GM12878 (cell line): Measurements from ENCODE around the gene TMEM174. TPM values are rescaled to one million over a fixed set of nuclear protein-coding genes. Genes with fewer than 3 reads are reported as not detected.
"Not testable (repeated sequence)": the region's sequence is repeated elsewhere in the genome, so short reads cannot be mapped to it uniquely, and the experiment has no call there.

Source experiments
- ATAC-seq: fragments of 200-7000 bp; cut with Tn5 transposase; 3 replicates; pipeline ENCODE4 v1.9.1; 2020; ENCODE audit warnings: mild to moderate bottlenecking, moderate library complexity
- BruUV-seq: library from RNA; stranded (reverse); fragments of 400-500 nt; replicated peaks from 2 replicates; lab custom pipeline; 2021; lab: Mats Ljungman, UMichigan
- CTCF ChIA-PET: fragments of 300-600 bp; sonication (Branson Sonifier 250); formaldehyde crosslinking; extraction: SDS; loops from one replicate; lab custom pipeline; 2021; ENCODE audit warnings: inconsistent platforms; lab: Yijun Ruan, JAX
- POLR2A ChIA-PET: fragments of 350-600 bp; formaldehyde crosslinking; extraction: SDS; loops from one replicate; lab custom pipeline; 2021; ENCODE audit warnings: inconsistent platforms; lab: Charles Lee
- RAD21 ChIA-PET: fragments of 300-600 bp; sonication (Branson Sonifier 250); formaldehyde crosslinking; loops from one replicate; lab custom pipeline; 2023; ENCODE audit warnings: antibody characterized with exemption; ENCODE audit not compliant: unreplicated experiment; lab: Charles Lee
- SMC1A ChIA-PET: fragments of 300-600 bp; sonication (Branson Sonifier 250); formaldehyde crosslinking; loops from one replicate; lab custom pipeline; 2023; ENCODE audit not compliant: unreplicated experiment, uncharacterized antibody; lab: Charles Lee
- DNase-seq: peaks from one replicate; pipeline ENCODE4 v3.0.0-alpha.2; 2011; ENCODE audit warnings: low read depth, low spot score
- FAIRE-seq: peaks from 3 replicates; lab custom pipeline; 2011; peaks lifted over from hg19 to GRCh38; lab: Jason Lieb, UNC
- H2AFZ ChIP-seq: 2 replicates; pipeline ENCODE4 v1.6.0; 2011; ENCODE audit warnings: low read depth, low read length, control low read depth; ENCODE audit not compliant: control insufficient read depth
- H3K27ac ChIP-seq: 2 replicates; pipeline ENCODE4 v1.5.1; 2011; ENCODE audit warnings: control low read depth; ENCODE audit not compliant: control insufficient read depth, insufficient read depth
- H3K27me3 ChIP-seq, 2 experiments: replicated peaks in 1 of 2; 2 replicates each; pipeline versions ENCODE4 v1.6.0 to v1.6.1; 2011; ENCODE audit warnings: low read length in 1 of 2; ENCODE audit not compliant: control insufficient read depth in 2 of 2, insufficient read depth in 2 of 2
- H3K36me3 ChIP-seq, 2 experiments: 2 replicates each; pipeline ENCODE4 v1.5.1; 2011; ENCODE audit warnings: low read length in 1 of 2; ENCODE audit not compliant: control insufficient read depth in 2 of 2, insufficient read depth in 2 of 2
- H3K4me1 ChIP-seq: 2 replicates; pipeline ENCODE4 v1.6.1; 2011; ENCODE audit warnings: mild to moderate bottlenecking, low read length, moderate library complexity, mixed read lengths; ENCODE audit not compliant: control insufficient read depth, insufficient read depth
- H3K4me2 ChIP-seq: 2 replicates; pipeline ENCODE4 v1.6.0; 2011; ENCODE audit warnings: control low read depth; ENCODE audit not compliant: control insufficient read depth, insufficient read depth
- H3K4me3 ChIP-seq: fragments of 200-600 bp; sonication (generic); 2 replicates; pipeline ENCODE4 v1.5.1; 2016
- H3K79me2 ChIP-seq: 2 replicates; pipeline ENCODE4 v1.6.0; 2011; ENCODE audit warnings: low read length; ENCODE audit not compliant: control insufficient read depth, insufficient read depth
- H3K9ac ChIP-seq: 2 replicates; pipeline ENCODE4 v1.8.0; 2011; ENCODE audit warnings: low read length, control low read depth, mixed read lengths; ENCODE audit not compliant: control insufficient read depth, insufficient read depth
- H3K9me3 ChIP-seq: replicated peaks from 3 replicates; pipeline ENCODE4 v1.5.1; 2011; ENCODE audit warnings: mild to moderate bottlenecking, low read length; ENCODE audit not compliant: control insufficient read depth, insufficient read depth
- H4K20me1 ChIP-seq: 2 replicates; pipeline ENCODE4 v1.6.0; 2011; ENCODE audit not compliant: control insufficient read depth, insufficient read depth
- CREM ChIP-seq: IDR thresholded peaks from 2 replicates; pipeline ENCODE4 v1.6.1; 2014; ENCODE audit warnings: antibody characterized with exemption, low read depth
- EGR1 ChIP-seq, 2 experiments: IDR thresholded peaks; 1 replicate in 1 of 2; 2 replicates in 1 of 2; pipeline ENCODE4 v1.6.1; 2011 to 2012; ENCODE audit warnings: low read depth in 2 of 2, low read length in 2 of 2, borderline replicate concordance in 1 of 2, mild to moderate bottlenecking in 1 of 2, moderate library complexity in 1 of 2
- HDAC6 ChIP-seq: fragments of 200-600 bp; sonication (generic); IDR thresholded peaks from one replicate; pipeline ENCODE4 v1.8.0; 2017; ENCODE audit warnings: antibody characterized with exemption; ENCODE audit not compliant: unreplicated experiment
- MYB ChIP-seq: fragments of 150-350 bp; IDR thresholded peaks from 2 replicates; pipeline ENCODE4 v1.6.1; 2014; ENCODE audit warnings: mild to moderate bottlenecking, low read depth, low read length, borderline replicate concordance
- NR2C1 ChIP-seq: fragments of 450-650 bp; IDR thresholded peaks from 2 replicates; pipeline ENCODE4 v1.6.1; 2017; ENCODE audit warnings: antibody characterized with exemption, mild to moderate bottlenecking, moderate library complexity
- PML ChIP-seq: IDR thresholded peaks from 2 replicates; pipeline ENCODE4 v1.6.1; 2012; ENCODE audit warnings: low read length, inconsistent platforms
- SPI1 ChIP-seq: IDR thresholded peaks from 2 replicates; pipeline ENCODE4 v1.6.1; 2011; ENCODE audit warnings: low read depth, mild to moderate bottlenecking, low read length, moderate library complexity, borderline replicate concordance; ENCODE audit not compliant: insufficient read depth
- ZNF207 ChIP-seq: fragments of 450-650 bp; IDR thresholded peaks from 2 replicates; pipeline ENCODE4 v1.6.1; 2014; ENCODE audit warnings: antibody characterized with exemption, mild to moderate bottlenecking, borderline replicate concordance
- WGBS: methylation state at CpG from one replicate; pipeline ENCODE4 v1.1.6; 2016; ENCODE audit warnings: low lambda C conversion rate; ENCODE audit not compliant: insufficient replicate concordance, insufficient coverage; ENCODE audit errors: missing lambda C conversion rate; 5-methylcytosine and 5-hydroxymethylcytosine counted together
- in situ Hi-C: fragments of 300-500 bp; cut with MboI; formaldehyde crosslinking; loops from 9 replicates; pipeline ENCODE4 v1.14.3; 2018; ENCODE audit warnings: mixed read lengths
- intact Hi-C: fragments of 100-400 bp; cut with micrococcal nuclease; formaldehyde crosslinking; loops from one replicate; pipeline ENCODE4 v1.14.2; 2022; ENCODE audit not compliant: unreplicated experiment
- polyA plus RNA-seq, 11 experiments: library from polyadenylated mRNA; depleted of rRNA in 4 of 11; unstranded in 6 of 11; stranded (reverse) in 5 of 11; fragments of >200 nt; fragmentation: Nextera tagmentation in 4 of 11; fragmentation: Illumina TruSeq in 1 of 11; extraction: Ambion mirVana in 4 of 11; extraction: Trizol in 1 of 11; gene quantifications; 1 replicate in 1 of 11; 2 replicates in 10 of 11; pipeline versions ENCODE4 v1.2.1 to v1.2.3, GENCODE V29; 2011 to 2016; ENCODE audit warnings: inconsistent platforms in 2 of 11, missing spikeins in 2 of 11, low read depth in 1 of 11
- total RNA-seq, 4 experiments: library from RNA; depleted of rRNA in 3 of 4; stranded (reverse); fragments of >200 nt in 3 of 4; fragmentation: Illumina TruSeq in 1 of 4; extraction: Trizol in 1 of 4; gene quantifications; 2 replicates each; pipeline versions ENCODE4 v1.2.1 to v1.2.3, GENCODE V29; 2013 to 2021
- TF ChIP-seq, protein P1 (sequence below): IDR thresholded peaks from 2 replicates; pipeline ENCODE4 v1.6.1; 2011; ENCODE audit warnings: low read depth, mild to moderate bottlenecking, low read length, moderate library complexity, borderline replicate concordance; ENCODE audit errors: extremely low read depth
- TF ChIP-seq, protein P2 (sequence below): fragments of 450-650 bp; IDR thresholded peaks from 2 replicates; pipeline ENCODE4 v1.6.1; 2017; ENCODE audit warnings: borderline replicate concordance
- TF ChIP-seq, protein P3 (sequence below): fragments of 450-650 bp; formaldehyde crosslinking; IDR thresholded peaks from 2 replicates; pipeline ENCODE4 v1.5.0; 2022; ENCODE audit warnings: mild to moderate bottlenecking, missing genetic modification characterization

TMEM174 gene
- total and polyA plus RNA-seq, 10 of the 15 experiments (the other 5 are each of a cell fraction or from before 2014, with no cell fraction given): not detected

DNA sequence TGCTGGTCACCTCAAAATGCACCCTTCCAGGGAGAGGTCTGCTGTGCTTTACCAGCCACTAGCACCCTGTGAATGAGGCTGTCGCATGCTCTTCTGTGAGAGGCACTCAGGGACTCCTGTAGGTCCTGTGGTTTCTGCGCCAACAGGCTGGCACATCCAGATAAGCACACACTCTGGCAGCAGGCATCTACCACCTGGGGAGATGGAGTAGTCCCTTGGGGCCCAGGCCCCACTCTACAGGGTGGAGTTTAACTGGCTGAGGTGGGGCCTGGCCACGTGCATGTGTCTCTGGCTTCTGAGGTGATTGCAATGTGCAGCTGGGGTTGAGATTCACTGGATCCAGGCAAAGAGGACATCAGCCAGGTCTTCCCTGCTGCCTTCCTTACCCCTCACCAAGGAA lies 32.3 kb downstream of the TMEM174 start:
- CTCF ChIA-PET: no interaction called here
- H3K9me3 ChIP-seq: no peaks in the 10 kb centered on the region
- DNase-seq (no peak), ATAC-seq (no peak), FAIRE-seq (no peak)
- no peak for TF ChIP-seq EGR1 (IDR thresholded peaks at IDR 0.05; ENCODE audit: borderline replicate concordance in 1 of 2, low read depth in 2 of 2, low read length in 2 of 2)
- no peak for TF ChIP-seq ZNF207
- no peak for TF ChIP-seq MYB
- no peak for TF ChIP-seq SPI1
- TF ChIP-seq HDAC6: no peak
- TF ChIP-seq, protein P1, sequence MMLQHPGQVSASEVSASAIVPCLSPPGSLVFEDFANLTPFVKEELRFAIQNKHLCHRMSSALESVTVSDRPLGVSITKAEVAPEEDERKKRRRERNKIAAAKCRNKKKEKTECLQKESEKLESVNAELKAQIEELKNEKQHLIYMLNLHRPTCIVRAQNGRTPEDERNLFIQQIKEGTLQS: no peak
- TF ChIP-seq NR2C1: no peak
- TF ChIP-seq, protein P2, sequence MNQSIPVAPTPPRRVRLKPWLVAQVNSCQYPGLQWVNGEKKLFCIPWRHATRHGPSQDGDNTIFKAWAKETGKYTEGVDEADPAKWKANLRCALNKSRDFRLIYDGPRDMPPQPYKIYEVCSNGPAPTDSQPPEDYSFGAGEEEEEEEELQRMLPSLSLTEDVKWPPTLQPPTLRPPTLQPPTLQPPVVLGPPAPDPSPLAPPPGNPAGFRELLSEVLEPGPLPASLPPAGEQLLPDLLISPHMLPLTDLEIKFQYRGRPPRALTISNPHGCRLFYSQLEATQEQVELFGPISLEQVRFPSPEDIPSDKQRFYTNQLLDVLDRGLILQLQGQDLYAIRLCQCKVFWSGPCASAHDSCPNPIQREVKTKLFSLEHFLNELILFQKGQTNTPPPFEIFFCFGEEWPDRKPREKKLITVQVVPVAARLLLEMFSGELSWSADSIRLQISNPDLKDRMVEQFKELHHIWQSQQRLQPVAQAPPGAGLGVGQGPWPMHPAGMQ: no peak
- no peak for TF ChIP-seq PML
- no peak for TF ChIP-seq CREM
- TF ChIP-seq, protein P3, sequence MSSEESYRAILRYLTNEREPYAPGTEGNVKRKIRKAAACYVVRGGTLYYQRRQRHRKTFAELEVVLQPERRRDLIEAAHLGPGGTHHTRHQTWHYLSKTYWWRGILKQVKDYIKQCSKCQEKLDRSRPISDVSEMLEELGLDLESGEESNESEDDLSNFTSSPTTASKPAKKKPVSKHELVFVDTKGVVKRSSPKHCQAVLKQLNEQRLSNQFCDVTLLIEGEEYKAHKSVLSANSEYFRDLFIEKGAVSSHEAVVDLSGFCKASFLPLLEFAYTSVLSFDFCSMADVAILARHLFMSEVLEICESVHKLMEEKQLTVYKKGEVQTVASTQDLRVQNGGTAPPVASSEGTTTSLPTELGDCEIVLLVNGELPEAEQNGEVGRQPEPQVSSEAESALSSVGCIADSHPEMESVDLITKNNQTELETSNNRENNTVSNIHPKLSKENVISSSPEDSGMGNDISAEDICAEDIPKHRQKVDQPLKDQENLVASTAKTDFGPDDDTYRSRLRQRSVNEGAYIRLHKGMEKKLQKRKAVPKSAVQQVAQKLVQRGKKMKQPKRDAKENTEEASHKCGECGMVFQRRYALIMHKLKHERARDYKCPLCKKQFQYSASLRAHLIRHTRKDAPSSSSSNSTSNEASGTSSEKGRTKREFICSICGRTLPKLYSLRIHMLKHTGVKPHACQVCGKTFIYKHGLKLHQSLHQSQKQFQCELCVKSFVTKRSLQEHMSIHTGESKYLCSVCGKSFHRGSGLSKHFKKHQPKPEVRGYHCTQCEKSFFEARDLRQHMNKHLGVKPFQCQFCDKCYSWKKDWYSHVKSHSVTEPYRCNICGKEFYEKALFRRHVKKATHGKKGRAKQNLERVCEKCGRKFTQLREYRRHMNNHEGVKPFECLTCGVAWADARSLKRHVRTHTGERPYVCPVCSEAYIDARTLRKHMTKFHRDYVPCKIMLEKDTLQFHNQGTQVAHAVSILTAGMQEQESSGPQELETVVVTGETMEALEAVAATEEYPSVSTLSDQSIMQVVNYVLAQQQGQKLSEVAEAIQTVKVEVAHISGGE (CRISPR knock-in tag): no peak
- intact Hi-C loops: no loop called here
- no peak overlapping the region for H2AFZ ChIP-seq
- H4K20me1 ChIP-seq: no peaks in the 10 kb centered on the region
- H3K4me2 ChIP-seq: no peak overlapping the region
- SMC1A ChIA-PET: interaction anchor here (1.3 kb wide), 1 partner anchor 13 kb away, joined by 3 read pairs; no protein-coding TSS in a partner anchor
- H3K4me3 ChIP-seq: no peak overlapping the region
- H3K27ac ChIP-seq: no peak overlapping the region
- RAD21 ChIA-PET: no interaction called here
- no TSS peak for BruUV-seq
- 34% methylated on average over 3 of the region's 3 CpGs for WGBS
- H3K4me1 ChIP-seq: no peaks in the 10 kb centered on the region
- POLR2A ChIA-PET: no interaction called here
- no peak overlapping the region for H3K9ac ChIP-seq
- in situ Hi-C loops: no loop called here
- H3K36me3 ChIP-seq: no peaks in the 10 kb centered on the region
- H3K79me2 ChIP-seq: no peaks in the 10 kb centered on the region
- no peaks in the 10 kb centered on the region; a peak in 1 of 4 replicates for H3K27me3 ChIP-seq

DNA sequence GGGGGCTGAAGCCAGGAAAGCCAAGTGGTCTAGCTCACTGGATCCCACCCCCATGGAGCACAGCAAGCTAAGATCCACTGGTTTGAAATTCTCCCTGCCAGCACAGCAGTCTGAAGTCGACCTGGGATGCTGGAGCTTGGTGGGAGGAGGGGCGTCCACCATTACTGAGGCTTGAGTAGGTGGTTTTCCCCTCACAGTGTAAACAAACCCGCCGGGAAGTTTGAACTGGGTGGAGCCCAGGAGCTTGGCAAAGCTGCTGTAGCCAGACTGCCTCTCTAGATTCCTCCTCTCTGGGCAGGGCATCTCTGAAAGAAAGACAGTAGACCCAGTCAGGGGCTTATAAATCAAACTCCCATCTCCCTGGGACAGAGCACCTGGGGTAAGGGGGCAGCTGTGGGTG lies 34.2 kb downstream of the TMEM174 start:
- H4K20me1 ChIP-seq, SMC1A ChIA-PET, H3K4me1 ChIP-seq, in situ Hi-C loops, H3K9ac ChIP-seq, FAIRE-seq, H2AFZ ChIP-seq, intact Hi-C loops, H3K79me2 ChIP-seq, ATAC-seq, RAD21 ChIA-PET, H3K27ac ChIP-seq, DNase-seq, H3K36me3 ChIP-seq, POLR2A ChIA-PET, H3K9me3 ChIP-seq, H3K27me3 ChIP-seq, H3K4me2 ChIP-seq, H3K4me3 ChIP-seq, BruUV-seq: not testable (repeated sequence)
- CTCF ChIA-PET: interaction anchor here (1.5 kb wide), 1 partner anchor 9 kb away, joined by 3 read pairs; no protein-coding TSS in a partner anchor
- WGBS: 13% methylated on average over 4 of the region's 4 CpGs
